Measurements from ENCODE around the gene SEMA4D. TPM values are rescaled to one million over a fixed set of nuclear protein-coding genes. Genes with fewer than 3 reads are reported as not detected.
A peak's percentile ranks its signal among the peaks of the same experiment; 100 is the strongest.

The SEMA4D gene
- total RNA-seq, 1 donor, result 0.72 TPM

DNA sequence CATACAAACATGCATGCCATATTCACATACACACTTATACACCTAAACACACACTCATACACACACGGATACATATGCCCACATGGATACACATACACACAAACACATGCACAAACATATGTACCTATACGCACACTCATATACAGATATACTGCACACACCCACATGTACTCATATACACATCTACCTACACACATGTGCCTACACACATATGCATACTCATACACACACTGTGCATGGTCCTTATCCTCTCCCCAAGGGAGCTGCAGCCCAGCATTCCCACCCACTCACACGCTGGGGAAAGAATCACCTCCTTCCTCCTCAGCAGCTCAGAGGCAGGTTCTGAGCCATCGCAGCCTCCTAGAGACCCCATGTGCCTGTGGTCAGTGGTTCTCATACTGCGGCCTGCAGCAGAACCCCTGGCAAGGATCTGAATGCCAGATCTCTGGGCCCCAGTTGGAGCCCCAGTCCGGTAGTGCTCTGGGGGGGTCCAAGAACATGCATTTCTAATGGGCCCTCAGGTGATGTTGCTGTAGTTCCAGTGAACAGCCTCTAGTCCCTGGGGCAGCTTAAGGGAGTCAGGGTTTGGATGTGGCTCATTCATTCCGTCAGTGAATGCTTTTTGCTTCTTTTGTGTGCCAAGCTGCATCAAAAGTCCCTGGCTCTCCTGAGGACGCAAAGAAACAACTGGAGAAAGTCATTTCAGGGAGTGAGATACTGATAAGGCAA lies 39.0 kb downstream of the SEMA4D start:
- Histone ChIP-seq H3K27ac (ENCODE audit: low read depth, low read length) (no peak overlapping the region), H3K9me3 (ENCODE audit: low read depth, low read length) (no peaks in the 10 kb centered on the region), H3K4me1 (ENCODE audit: insufficient read depth, low read length) (peaks cover 8% of the 10 kb centered on the region), H4K20me1 (ENCODE audit: insufficient read depth, low read length) (no peaks in the 10 kb centered on the region), H3K27me3 (ENCODE audit: insufficient read depth, low read length) (peaks cover 2% of the 10 kb centered on the region), H2AFZ (ENCODE audit: low read length) (no peak overlapping the region), H3K36me3 (ENCODE audit: insufficient read depth, low read length) (no peaks in the 10 kb centered on the region), H3K4me2 (ENCODE audit: insufficient read depth, low read length) (no peak overlapping the region), H3K4me3 (ENCODE audit: insufficient read depth, low read length) (no peak overlapping the region), H3K79me2 (ENCODE audit: insufficient read depth, low read length) (no peaks in the 10 kb centered on the region)
- peak; percentile 4 for DNase-seq (ENCODE audit: insufficient read length, low spot score, missing footprints)
- TF ChIP-seq, protein P1, sequence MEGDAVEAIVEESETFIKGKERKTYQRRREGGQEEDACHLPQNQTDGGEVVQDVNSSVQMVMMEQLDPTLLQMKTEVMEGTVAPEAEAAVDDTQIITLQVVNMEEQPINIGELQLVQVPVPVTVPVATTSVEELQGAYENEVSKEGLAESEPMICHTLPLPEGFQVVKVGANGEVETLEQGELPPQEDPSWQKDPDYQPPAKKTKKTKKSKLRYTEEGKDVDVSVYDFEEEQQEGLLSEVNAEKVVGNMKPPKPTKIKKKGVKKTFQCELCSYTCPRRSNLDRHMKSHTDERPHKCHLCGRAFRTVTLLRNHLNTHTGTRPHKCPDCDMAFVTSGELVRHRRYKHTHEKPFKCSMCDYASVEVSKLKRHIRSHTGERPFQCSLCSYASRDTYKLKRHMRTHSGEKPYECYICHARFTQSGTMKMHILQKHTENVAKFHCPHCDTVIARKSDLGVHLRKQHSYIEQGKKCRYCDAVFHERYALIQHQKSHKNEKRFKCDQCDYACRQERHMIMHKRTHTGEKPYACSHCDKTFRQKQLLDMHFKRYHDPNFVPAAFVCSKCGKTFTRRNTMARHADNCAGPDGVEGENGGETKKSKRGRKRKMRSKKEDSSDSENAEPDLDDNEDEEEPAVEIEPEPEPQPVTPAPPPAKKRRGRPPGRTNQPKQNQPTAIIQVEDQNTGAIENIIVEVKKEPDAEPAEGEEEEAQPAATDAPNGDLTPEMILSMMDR (IDR thresholded peaks at IDR 0.05; ENCODE audit: extremely low read depth, low read depth, low read length), result no peak

- H3K27ac ChIP-seq (ENCODE audit: low read depth, low read length), result no peak overlapping the region
- H3K27me3 ChIP-seq (ENCODE audit: insufficient read depth, low read length), result peaks cover 2% of the 10 kb centered on the region
- H2AFZ ChIP-seq (ENCODE audit: low read length), result no peak overlapping the region
- H3K4me1 ChIP-seq (ENCODE audit: insufficient read depth, low read length), result peaks cover 8% of the 10 kb centered on the region
- H3K79me2 ChIP-seq (ENCODE audit: insufficient read depth, low read length), result no peaks in the 10 kb centered on the region
- H3K9me3 ChIP-seq (ENCODE audit: low read depth, low read length), result no peaks in the 10 kb centered on the region
- no peak for DNase-seq (ENCODE audit: insufficient read length, low spot score, missing footprints)
- H3K4me3 ChIP-seq (ENCODE audit: insufficient read depth, low read length), result no peak overlapping the region
- TF ChIP-seq, protein P1 (IDR thresholded peaks at IDR 0.05; ENCODE audit: extremely low read depth, low read depth, low read length), result no peak
- no peak overlapping the region for H3K4me2 ChIP-seq (ENCODE audit: insufficient read depth, low read length)
- no peaks in the 10 kb centered on the region for H3K36me3 ChIP-seq (ENCODE audit: insufficient read depth, low read length)
- no peaks in the 10 kb centered on the region for H4K20me1 ChIP-seq (ENCODE audit: insufficient read depth, low read length)
These were observed 40.5 kb downstream of the SEMA4D start for GRCh38 chr9:89457376-89457855.

GRCh38 chr9:89455356-89455824 lies 42.5 kb downstream of the SEMA4D start:
- no peak overlapping the region for H3K4me3 ChIP-seq (ENCODE audit: insufficient read depth, low read length)
- no peaks in the 10 kb centered on the region for H3K79me2 ChIP-seq (ENCODE audit: insufficient read depth, low read length)

More at GRCh38 chr9:89455356-89455824, 42.5 kb downstream of the SEMA4D start:
- H3K36me3 ChIP-seq (ENCODE audit: insufficient read depth, low read length), result no peaks in the 10 kb centered on the region
- H2AFZ ChIP-seq (ENCODE audit: low read length), result no peak overlapping the region
- H3K27ac ChIP-seq (ENCODE audit: low read depth, low read length), result no peak overlapping the region
- no peaks in the 10 kb centered on the region for H3K9me3 ChIP-seq (ENCODE audit: low read depth, low read length)
- no peaks in the 10 kb centered on the region for H4K20me1 ChIP-seq (ENCODE audit: insufficient read depth, low read length)
- TF ChIP-seq, protein P1 (IDR thresholded peaks at IDR 0.05; ENCODE audit: extremely low read depth, low read depth, low read length), result no peak
- H3K27me3 ChIP-seq (ENCODE audit: insufficient read depth, low read length), result no peaks in the 10 kb centered on the region
- DNase-seq (ENCODE audit: insufficient read length, low spot score, missing footprints), result no peak
- no peaks in the 10 kb centered on the region for H3K4me1 ChIP-seq (ENCODE audit: insufficient read depth, low read length)
- no peak overlapping the region for H3K4me2 ChIP-seq (ENCODE audit: insufficient read depth, low read length)

All from osteoblast (primary cell).